K562 (cell line): ENCODE results near the gene PCP4L1. TPM values are rescaled to one million over a fixed set of nuclear protein-coding genes. Genes with fewer than 3 reads are reported as not detected.
A peak's percentile ranks its signal among the peaks of the same experiment; 100 is the strongest.

Experiments used
- CC2D1A ChIP-seq: fragments of 450-650 bp; IDR thresholded peaks from 2 replicates; pipeline ENCODE4 v1.6.1; 2017; ENCODE audit warnings: mild to moderate bottlenecking
- CHD4 ChIP-seq: fragments of 200-600 bp; sonication (generic); IDR thresholded peaks from 3 replicates; pipeline ENCODE4 v1.6.1; 2012; ENCODE audit warnings: low read depth, mild to moderate bottlenecking, mixed read lengths, low read length, inconsistent platforms; ENCODE audit not compliant: insufficient read depth, insufficient replicate concordance, poor library complexity, severe bottlenecking
- CREM ChIP-seq: IDR thresholded peaks from 2 replicates; pipeline ENCODE4 v1.6.1; 2014; ENCODE audit warnings: antibody characterized with exemption, low read depth
- CXXC5 ChIP-seq: fragments of 250-450 bp; sonication (Bioruptor Pico); IDR thresholded peaks from 2 replicates; pipeline ENCODE4 v1.8.0; 2022; ENCODE audit warnings: inconsistent platforms, mild to moderate bottlenecking, moderate library complexity
- HMGXB4 ChIP-seq: sonication (generic); formaldehyde crosslinking; IDR thresholded peaks from 2 replicates; pipeline ENCODE4 v1.8.1; 2023; ENCODE audit warnings: mild to moderate bottlenecking, missing genetic modification reagents
- HNRNPL ChIP-seq: fragments of 200-400 bp; formaldehyde crosslinking; IDR thresholded peaks from 2 replicates; pipeline ENCODE4 v1.6.1; 2017; ENCODE audit warnings: low read depth, mild to moderate bottlenecking, low read length
- ILK ChIP-seq: fragments of 450-650 bp; IDR thresholded peaks from 2 replicates; pipeline ENCODE4 v1.6.1; 2016; ENCODE audit warnings: missing genetic modification characterization, low read depth, mild to moderate bottlenecking, missing compliant biosample characterization, moderate library complexity, borderline replicate concordance
- IRF2 ChIP-seq: sonication (generic); formaldehyde crosslinking; IDR thresholded peaks from 2 replicates; pipeline ENCODE4 v1.8.1; 2022; ENCODE audit warnings: mild to moderate bottlenecking, missing genetic modification reagents
- KLF16 ChIP-seq: IDR thresholded peaks from 2 replicates; pipeline ENCODE4 v1.6.1; 2016; ENCODE audit warnings: antibody characterized with exemption
- MCM5 ChIP-seq: fragments of 450-650 bp; IDR thresholded peaks from 2 replicates; pipeline ENCODE4 v1.6.1; 2016; ENCODE audit warnings: low read depth
- MED1 ChIP-seq: sonication (generic); formaldehyde crosslinking; IDR thresholded peaks from 2 replicates; pipeline ENCODE4 v1.8.1; 2023; ENCODE audit warnings: missing genetic modification reagents, borderline replicate concordance
- MTA3 ChIP-seq: fragments of 450-650 bp; formaldehyde crosslinking; IDR thresholded peaks from 2 replicates; pipeline ENCODE4 v1.6.1; 2017; ENCODE audit warnings: mild to moderate bottlenecking, borderline replicate concordance
- OTX1 ChIP-seq: fragments of 450-650 bp; formaldehyde crosslinking; IDR thresholded peaks from 2 replicates; pipeline ENCODE4 v1.4.0; 2022; ENCODE audit warnings: mild to moderate bottlenecking
- RBFOX2 ChIP-seq: fragments of 200-400 bp; formaldehyde crosslinking; IDR thresholded peaks from 2 replicates; pipeline ENCODE4 v1.6.1; 2017; ENCODE audit warnings: low read depth, mild to moderate bottlenecking, low read length, moderate library complexity
- SMARCB1 ChIP-seq: IDR thresholded peaks from 2 replicates; pipeline ENCODE4 v1.6.1; 2011; ENCODE audit warnings: improper control_type of control experiment, low read depth; ENCODE audit not compliant: insufficient read length
- SRF ChIP-seq, 2 experiments: fragments of 250-450, 450-650 bp in 1 of 2; sonication (Bioruptor Pico) in 1 of 2; sonication (generic) in 1 of 2; formaldehyde crosslinking; IDR thresholded peaks; 2 replicates each; pipeline versions ENCODE4 v1.5.0 to v1.5.1; 2020 to 2022; ENCODE audit warnings: mild to moderate bottlenecking in 1 of 2, missing genetic modification reagents in 1 of 2
- TBP ChIP-seq: optimal IDR thresholded peaks from 2 replicates; pipeline ENCODE3; 2011; ENCODE audit warnings: low read depth, low read length, improper control_type of control experiment
- TEAD1 ChIP-seq, 2 experiments: fragments of 450-650 bp in 1 of 2; sonication (generic) in 1 of 2; formaldehyde crosslinking; IDR thresholded peaks; 2 replicates each; pipeline versions ENCODE4 v1.4.0 to v1.8.0; 2020 to 2022; ENCODE audit warnings: mild to moderate bottlenecking in 2 of 2, missing genetic modification reagents in 1 of 2
- TSC22D4 ChIP-seq: fragments of 450-650 bp; IDR thresholded peaks from 2 replicates; pipeline ENCODE4 v1.6.1; 2016; ENCODE audit warnings: missing genetic modification characterization, missing biosample characterization, control low read depth
- ZBED1 ChIP-seq: IDR thresholded peaks from 2 replicates; pipeline ENCODE4 v1.6.1; 2014
- ZBTB5 ChIP-seq: fragments of 450-650 bp; IDR thresholded peaks from 2 replicates; pipeline ENCODE4 v1.6.1; 2017; ENCODE audit warnings: antibody characterized with exemption
- ZFP1 ChIP-seq: fragments of 450-650 bp; formaldehyde crosslinking; IDR thresholded peaks from 2 replicates; pipeline ENCODE4 v1.4.0; 2020; ENCODE audit warnings: mild to moderate bottlenecking, mixed read lengths
- ZNF184 ChIP-seq: sonication (generic); formaldehyde crosslinking; IDR thresholded peaks from 2 replicates; pipeline ENCODE4 v1.5.0; 2020; ENCODE audit warnings: missing genetic modification reagents
- ZNF551 ChIP-seq: fragments of 250-450 bp; sonication (Bioruptor Pico); IDR thresholded peaks from 2 replicates; pipeline ENCODE4 v1.5.0; 2021; ENCODE audit warnings: mild to moderate bottlenecking, moderate library complexity
- ZNF699 ChIP-seq: fragments of 250-450 bp; sonication (Bioruptor Pico); IDR thresholded peaks from 2 replicates; pipeline ENCODE4 v1.8.0; 2021; ENCODE audit warnings: mild to moderate bottlenecking, moderate library complexity; ENCODE audit not compliant: insufficient replicate concordance
- ZNF766 ChIP-seq: fragments of 200-800 bp; sonication (Bioruptor generic); conservative IDR thresholded peaks from 2 replicates; pipeline ENCODE4 v1.6.1; 2016; ENCODE audit warnings: missing genetic modification characterization, missing compliant biosample characterization
- ZNF77 ChIP-seq: fragments of 250-450 bp; sonication (Bioruptor Pico); IDR thresholded peaks from 2 replicates; pipeline ENCODE4 v1.5.0; 2020
- ZNF778 ChIP-seq: fragments of 450-650 bp; formaldehyde crosslinking; IDR thresholded peaks from 2 replicates; pipeline ENCODE4 v1.4.0; 2020; ENCODE audit warnings: mild to moderate bottlenecking, moderate library complexity
- polyA plus RNA-seq, 8 experiments: library from polyadenylated mRNA; depleted of rRNA in 4 of 8; stranded (reverse) in 5 of 8; unstranded in 3 of 8; fragments of >200 nt; fragmentation: Nextera tagmentation in 2 of 8; fragmentation: Illumina TruSeq in 1 of 8; extraction: Ambion mirVana in 2 of 8; extraction: Trizol in 1 of 8; gene quantifications; 2 replicates each; pipeline versions ENCODE4 v1.2.1 to v1.2.3, GENCODE V29; 2011 to 2014; ENCODE audit warnings: inconsistent platforms in 1 of 8, missing spikeins in 1 of 8
- total RNA-seq, 7 experiments: library from RNA; depleted of rRNA in 6 of 7; stranded (reverse); fragments of >200 nt in 6 of 7; fragmentation: Illumina TruSeq in 2 of 7; extraction: Trizol in 2 of 7; gene quantifications; 2 replicates each; pipeline versions ENCODE4 v1.2.1 to v1.2.3, GENCODE V29; 2011 to 2021; ENCODE audit warnings: low replicate concordance in 1 of 7

PCP4L1 gene
- total and polyA plus RNA-seq, 9 of the 15 experiments (the other 6 are each of a cell fraction or from before 2014, with no cell fraction given) = not detected

GRCh38 chr1:161225534-161226319, 32.8 kb upstream of the PCP4L1 start, which contains the start of gene TOMM40L (continued):
- TF ChIP-seq TSC22D4 (no peak), MTA3 (peak; percentile 2; the same call in 1 of the 2 replicates), HNRNPL (no peak), HMGXB4 (CRISPR knock-in tag) (no peak; the same call in 1 of the 2 replicates), ZBTB5 (no peak), CHD4 (no peak), KLF16 (0 out of 2 replicates have a peak, but pooled peaks have one; percentile 23), SMARCB1 (no peak), ZNF778 (CRISPR knock-in tag) (no peak), ZNF551 (no peak), ZNF184 (CRISPR knock-in tag) (no peak), TEAD1 (CRISPR knock-in tag; IDR thresholded peaks at IDR 0.05) (peak in 1 of 2 experiments; percentile 64; a peak in 1 of 4 replicates), ZNF766 (peak; percentile 90; the same call in 1 of the 2 replicates), CXXC5 (CRISPR knock-in tag) (peak; percentile 45; the same call in 1 of the 2 replicates), ZFP1 (CRISPR knock-in tag) (no peak), TBP (peak; percentile 55), MCM5 (no peak), SRF (CRISPR knock-in tag; IDR thresholded peaks at IDR 0.05) (no peak; a peak in 1 of 4 replicates), ILK (no peak), MED1 (CRISPR knock-in tag) (no peak), CREM (peak; percentile 63; the same call in 1 of the 2 replicates), ZNF699 (CRISPR knock-in tag) (no peak), CC2D1A (peak; percentile 70; the same call in 1 of the 2 replicates), RBFOX2 (peak; percentile 35; the same call in 1 of the 2 replicates), ZNF77 (CRISPR knock-in tag) (no peak), ZBED1 (no peak), OTX1 (CRISPR knock-in tag) (no peak), IRF2 (CRISPR knock-in tag) (no peak)
